Measurements from ENCODE around the gene ANP32B.

DNA sequence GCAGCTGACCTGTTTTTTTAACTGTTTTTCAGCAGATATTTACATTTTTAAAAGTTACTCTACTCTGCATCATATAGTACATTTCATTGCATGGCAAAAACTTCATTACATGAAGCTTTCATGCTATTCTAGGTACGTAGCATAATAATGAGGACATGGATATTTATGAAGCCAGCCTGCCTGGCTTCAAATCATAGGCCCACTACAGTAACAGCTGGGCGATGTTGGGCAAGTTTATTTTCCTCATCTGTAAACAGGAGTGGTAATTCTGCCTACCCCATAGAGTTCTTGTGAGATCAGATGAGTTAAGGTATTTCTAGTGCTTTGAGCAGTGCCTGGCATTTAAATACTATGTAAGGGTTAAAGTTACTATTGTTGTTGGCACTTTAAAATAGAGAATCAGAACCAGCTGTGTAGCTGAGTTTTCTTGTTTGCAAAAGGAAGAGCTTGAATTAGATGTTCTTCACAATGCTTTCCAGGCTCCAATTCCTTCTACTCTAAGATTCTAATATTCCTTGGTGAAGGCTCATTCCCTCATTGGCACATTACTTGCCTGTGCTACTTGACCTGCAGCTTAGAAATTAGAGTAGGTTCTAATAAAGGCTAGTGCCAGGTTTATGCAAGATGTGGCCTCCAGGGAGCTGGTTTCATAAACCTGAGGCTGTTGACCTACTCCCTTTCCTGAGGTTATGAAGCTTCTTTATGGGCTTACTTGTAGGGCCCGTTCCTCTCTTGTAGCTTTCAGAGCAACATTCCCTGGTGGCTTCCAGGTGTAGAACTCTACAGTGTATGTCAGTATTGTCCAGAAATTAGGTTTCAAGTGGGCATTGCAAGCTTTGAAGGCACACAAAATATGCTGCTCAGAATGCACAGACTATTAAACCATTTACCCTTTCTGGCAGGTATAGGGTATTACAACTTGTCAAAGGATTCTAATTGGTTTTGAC, 14.5 kb downstream of the ANP32B start:
- TF ChIP-seq, protein P1, sequence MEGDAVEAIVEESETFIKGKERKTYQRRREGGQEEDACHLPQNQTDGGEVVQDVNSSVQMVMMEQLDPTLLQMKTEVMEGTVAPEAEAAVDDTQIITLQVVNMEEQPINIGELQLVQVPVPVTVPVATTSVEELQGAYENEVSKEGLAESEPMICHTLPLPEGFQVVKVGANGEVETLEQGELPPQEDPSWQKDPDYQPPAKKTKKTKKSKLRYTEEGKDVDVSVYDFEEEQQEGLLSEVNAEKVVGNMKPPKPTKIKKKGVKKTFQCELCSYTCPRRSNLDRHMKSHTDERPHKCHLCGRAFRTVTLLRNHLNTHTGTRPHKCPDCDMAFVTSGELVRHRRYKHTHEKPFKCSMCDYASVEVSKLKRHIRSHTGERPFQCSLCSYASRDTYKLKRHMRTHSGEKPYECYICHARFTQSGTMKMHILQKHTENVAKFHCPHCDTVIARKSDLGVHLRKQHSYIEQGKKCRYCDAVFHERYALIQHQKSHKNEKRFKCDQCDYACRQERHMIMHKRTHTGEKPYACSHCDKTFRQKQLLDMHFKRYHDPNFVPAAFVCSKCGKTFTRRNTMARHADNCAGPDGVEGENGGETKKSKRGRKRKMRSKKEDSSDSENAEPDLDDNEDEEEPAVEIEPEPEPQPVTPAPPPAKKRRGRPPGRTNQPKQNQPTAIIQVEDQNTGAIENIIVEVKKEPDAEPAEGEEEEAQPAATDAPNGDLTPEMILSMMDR (IDR thresholded peaks at IDR 0.05) = no peak
- TF ChIP-seq EZH2 (IDR thresholded peaks at IDR 0.05) (no peak), EZH2phosphoT487 (IDR thresholded peaks at IDR 0.05) (no peak)
